HG02798 (cell line): Measurements from ENCODE around the gene SERGEF.

Source experiments
- ATAC-seq: cut with Tn5 transposase; IDR thresholded peaks from one replicate; pipeline ENCODE4 v1.9.1; 2021; ENCODE audit warnings: mild to moderate bottlenecking; ENCODE audit not compliant: unreplicated experiment, poor library complexity

Gene SERGEF

GRCh38 chr11:17760102-17761029 is 252.5 kb downstream of the SERGEF start:
- peak; percentile 62 for ATAC-seq

GRCh38 chr11:17755891-17756290 is 257.0 kb downstream of the SERGEF start:
- ATAC-seq = no peak

- ATAC-seq = no peak
Measured at GRCh38 chr11:17753641-17754040, 259.2 kb downstream of the SERGEF start.

DNA sequence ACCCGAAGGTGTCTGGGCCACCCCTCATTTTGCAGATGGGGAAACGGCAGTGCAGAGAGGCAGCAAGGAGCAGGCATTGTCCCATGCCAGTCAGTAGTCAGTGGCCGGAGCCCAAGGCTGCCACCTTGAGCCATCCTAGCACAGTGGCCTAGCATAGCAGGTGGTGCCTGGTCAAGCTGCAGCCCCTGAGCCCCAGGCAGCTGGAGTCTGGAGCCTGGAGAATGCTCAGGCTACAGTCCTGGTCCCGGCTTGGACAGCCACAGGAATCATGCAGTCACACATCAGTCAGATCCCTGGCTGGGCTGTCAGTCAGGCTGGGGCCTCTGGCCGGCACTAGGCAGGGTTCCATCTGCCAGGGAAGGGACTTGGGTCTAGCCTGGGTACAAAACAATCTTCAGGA is 259.7 kb downstream of the SERGEF start:
- no peak for ATAC-seq

DNA sequence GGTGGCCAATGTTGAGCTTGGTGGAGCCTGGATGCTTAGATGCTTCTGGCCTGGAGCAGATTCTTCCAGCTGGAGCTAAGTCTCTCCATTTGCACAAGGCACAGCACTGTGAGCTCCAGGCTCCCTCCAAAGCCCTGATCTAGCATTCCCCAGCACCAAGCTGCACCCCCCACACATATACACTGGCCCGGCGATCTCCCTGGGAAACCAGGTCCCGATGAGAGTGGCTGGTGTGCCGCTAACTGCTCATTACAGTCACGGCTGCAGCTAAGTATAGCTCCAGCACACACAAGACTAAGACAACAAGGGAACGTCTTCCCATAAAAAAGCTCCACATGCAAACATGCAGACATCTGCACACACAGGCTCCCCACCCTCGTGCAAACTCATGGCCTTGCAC is 260.7 kb downstream of the SERGEF start:
- no peak for ATAC-seq

DNA sequence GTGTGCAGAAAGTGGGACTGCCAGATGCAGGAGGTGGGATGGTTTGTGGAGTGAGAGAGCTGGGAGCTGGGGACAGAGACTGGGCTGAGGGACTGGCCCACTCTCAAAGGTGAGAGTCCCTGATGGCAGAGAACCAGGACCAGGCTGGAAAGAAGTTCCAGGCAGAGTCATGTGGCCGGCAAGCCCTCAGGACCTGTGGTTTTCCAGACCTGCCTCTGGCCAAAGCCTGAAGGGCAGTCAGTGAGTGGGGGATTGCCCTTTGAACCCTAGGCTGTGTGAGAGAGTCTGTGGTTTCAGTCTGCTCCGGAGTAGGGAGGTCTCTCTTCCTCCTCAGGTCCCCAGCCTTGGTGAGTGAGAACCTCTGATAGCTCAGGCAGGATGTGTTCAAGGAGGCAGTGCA is 261.3 kb downstream of the SERGEF start:
- ATAC-seq = no peak

DNA sequence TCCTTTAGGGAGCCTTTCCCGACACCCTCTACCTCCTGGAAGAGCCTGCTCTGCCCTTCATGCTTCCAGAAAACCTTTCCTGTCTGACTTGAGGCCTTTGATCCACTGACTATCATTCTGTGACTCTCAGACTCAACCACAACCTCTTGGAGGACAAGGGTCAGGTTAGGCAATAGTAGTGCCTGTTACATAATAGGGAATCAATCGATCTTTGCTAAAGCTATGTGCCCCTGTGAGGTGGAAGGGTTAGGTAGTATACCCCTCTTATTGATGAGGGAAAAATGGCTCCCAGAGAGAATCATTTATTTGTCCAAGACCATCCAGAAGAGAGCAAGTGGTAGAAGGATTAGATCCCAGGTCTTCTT is 262.1 kb downstream of the SERGEF start:
- no peak for ATAC-seq

GRCh38 chr11:17750013-17750800 is 262.6 kb downstream of the SERGEF start:
- ATAC-seq = no peak

GRCh38 chr11:17748761-17749721 is 263.8 kb downstream of the SERGEF start:
- no peak for ATAC-seq

GRCh38 chr11:17748044-17748443 is 264.8 kb downstream of the SERGEF start:
- no peak for ATAC-seq

DNA sequence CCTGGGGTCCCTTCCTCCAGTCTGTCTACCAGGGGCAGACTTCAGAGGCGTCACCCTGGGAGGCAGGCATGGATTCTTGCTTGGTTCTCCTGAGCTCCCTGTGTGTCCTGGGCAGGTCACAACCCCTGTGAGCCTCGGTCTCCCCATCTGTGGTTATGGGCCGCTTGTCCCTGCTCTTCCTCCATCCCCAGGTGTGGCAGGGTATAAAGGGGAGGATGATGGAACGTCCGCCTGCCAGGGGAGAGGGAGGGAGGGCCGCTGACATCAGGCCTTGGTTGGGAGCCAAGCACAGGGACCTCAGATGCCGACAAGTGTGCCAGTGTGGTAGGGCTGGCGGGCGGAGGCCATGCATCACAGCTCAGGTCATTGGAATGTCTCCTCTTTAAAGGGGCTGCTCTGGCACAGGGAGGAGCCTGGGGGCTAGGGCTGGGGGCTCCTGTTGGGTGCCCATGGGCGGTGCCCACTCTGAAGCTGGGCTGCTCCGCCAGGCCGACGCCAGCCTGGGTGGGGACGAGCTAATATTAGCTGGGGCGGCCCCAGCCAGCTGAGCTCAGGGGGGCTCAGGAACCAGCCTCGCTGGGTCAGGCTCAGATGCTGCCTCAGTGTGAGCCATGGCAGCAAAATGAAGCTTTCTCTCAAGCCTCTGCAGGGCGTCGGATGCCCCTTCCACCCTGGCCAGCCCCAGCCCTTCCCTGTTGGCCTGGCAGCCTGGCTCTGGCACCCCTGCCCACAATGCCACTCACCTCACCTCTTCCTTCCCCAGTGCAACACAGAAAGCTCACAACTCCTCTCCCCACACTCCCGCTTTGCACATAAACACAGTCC is 265.5 kb downstream of the SERGEF start:
- ATAC-seq = no peak

DNA sequence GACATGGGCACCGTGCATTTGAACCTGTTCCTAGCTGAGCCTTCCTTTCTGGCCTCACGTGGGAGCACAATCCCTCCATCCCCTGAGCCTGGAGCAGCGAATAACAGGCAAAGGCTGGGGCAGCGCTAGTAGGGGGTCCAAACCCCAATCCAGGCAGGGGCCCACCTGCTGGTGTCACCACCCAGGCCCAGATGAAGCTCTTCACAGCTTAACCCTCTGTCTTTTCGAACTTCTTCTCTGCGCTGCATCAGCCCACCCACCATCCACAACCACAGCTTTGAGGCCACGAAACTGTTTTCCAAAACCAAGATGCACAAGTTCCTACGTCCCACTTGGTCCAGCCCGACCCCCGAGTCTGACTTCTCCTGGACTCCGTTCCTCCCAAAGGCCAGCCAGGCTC is 266.8 kb downstream of the SERGEF start:
- ATAC-seq = no peak

GRCh38 chr11:17745023-17745772 is 267.6 kb downstream of the SERGEF start:
- ATAC-seq = no peak

DNA sequence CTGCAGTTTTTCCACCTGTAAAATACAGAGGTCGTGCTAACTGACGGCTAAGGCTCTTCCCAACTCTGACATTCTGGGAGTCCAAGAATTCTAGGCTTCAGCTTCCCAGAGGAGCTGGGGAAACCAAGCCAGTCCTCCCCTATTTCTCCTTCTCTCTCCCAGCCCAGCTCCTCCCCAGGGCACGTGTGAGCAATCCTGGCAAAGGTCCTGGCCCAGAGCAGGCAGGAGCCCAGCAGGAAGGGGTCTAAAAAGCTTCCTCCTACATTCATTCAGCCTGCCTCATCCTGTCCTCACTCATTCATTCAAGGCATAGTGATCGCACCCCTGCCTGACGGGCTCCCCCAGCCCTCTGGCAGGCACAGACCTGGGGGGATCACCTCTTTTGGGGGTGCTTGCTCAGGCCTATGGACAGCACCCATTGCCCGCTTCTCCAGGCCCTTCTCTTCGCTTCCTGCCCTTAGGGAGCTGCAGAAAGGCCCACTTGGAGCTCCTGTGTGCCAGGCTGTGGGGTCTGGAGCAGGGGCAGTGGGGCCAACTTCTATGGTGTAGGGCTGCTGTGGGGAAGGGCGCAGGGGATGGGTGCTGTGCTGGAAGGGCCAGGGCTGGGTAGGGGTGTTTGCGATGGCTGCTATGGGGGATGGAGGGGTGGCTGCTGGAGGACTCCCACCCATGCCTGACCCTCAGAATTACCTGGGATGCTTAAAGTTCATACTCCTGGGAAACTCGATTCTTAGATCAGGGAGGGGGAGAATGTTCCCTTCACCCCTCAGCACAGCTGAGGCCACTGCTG is 268.5 kb downstream of the SERGEF start:
- ATAC-seq = no peak

- ATAC-seq = no peak
Measured at GRCh38 chr11:17743808-17744119, 269.1 kb downstream of the SERGEF start.

DNA sequence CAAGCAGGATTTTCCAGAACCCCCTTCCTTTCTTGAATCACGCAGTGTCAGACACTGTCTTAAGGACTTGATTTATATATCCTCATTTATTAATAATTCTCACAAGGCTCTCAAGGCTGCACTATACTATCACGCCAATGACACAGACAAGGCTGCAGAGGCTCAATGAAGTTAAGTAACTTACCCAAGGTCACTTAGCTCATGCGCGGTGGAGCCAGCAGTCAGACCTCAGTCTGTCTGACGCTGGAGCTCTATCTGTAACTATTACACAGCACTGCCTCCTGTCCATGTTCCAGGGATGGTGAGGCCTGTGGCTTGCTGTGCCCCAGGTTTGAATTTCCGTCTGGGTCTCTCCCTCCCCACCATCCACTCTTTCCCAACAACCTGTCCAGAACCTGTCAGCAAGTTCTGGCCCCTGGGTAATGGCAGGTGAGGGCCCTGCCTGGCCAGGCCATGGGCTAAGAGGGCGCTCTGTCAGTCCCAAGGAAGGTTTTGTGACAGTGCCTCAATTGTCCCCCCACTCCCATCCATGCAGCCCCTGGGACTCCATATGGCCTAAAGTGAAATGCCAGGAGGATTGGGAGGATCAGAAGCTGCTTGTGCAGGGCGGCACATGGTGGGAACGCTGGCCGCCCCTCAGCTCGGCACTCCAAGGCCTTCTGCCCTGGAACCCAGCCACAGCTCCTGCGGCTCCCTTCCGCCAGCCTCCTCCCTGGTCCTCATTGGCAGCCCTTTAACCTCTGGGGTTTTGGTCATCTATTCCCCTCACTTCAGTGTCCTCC is 269.6 kb downstream of the SERGEF start:
- no peak for ATAC-seq

- no peak for ATAC-seq
Measured at GRCh38 chr11:17742019-17742418, 270.8 kb downstream of the SERGEF start.
